Breast epithelium (tissue), 4 donors: ENCODE measurements around the gene APOL4. TPM values are rescaled to one million over a fixed set of nuclear protein-coding genes. Genes with fewer than 3 reads are reported as not detected.

Source experiments
- DNase-seq, 2 donors: peaks; one replicate each; pipeline ENCODE4 v3.0.0-alpha.2; 2019; ENCODE audit warnings: low spot score in 2 of 2
- H3K27ac ChIP-seq, 2 donors: fragments of 200-600 bp; sonication (generic) in 1 of 2; one replicate each; pipeline ENCODE4 v1.5.1; 2016 to 2019; ENCODE audit warnings: mild to moderate bottlenecking in 1 of 2
- H3K27me3 ChIP-seq, 2 donors: fragments of 200-600 bp; sonication (generic) in 1 of 2; one replicate each; pipeline versions ENCODE4 v1.5.1 to v1.6.0; 2017 to 2019; ENCODE audit warnings: control low read depth in 1 of 2, mild to moderate bottlenecking in 1 of 2
- H3K36me3 ChIP-seq: fragments of 200-600 bp; one replicate; pipeline ENCODE4 v1.5.1; 2019
- H3K4me1 ChIP-seq, 2 donors: fragments of 200-600 bp; sonication (generic); one replicate each; pipeline ENCODE4 v1.5.1; 2016 to 2019; ENCODE audit warnings: control low read depth in 1 of 2
- H3K4me3 ChIP-seq, 3 donors: fragments of 200-600 bp; sonication (generic); 1 replicate in 2 of 3; 2 replicates in 1 of 3; pipeline ENCODE4 v1.5.1; 2016 to 2019; ENCODE audit warnings: mild to moderate bottlenecking in 3 of 3, moderate library complexity in 2 of 3
- H3K9me3 ChIP-seq, 2 donors: fragments of 200-600 bp; sonication (generic) in 1 of 2; one replicate each; pipeline ENCODE4 v1.5.1; 2016 to 2019; ENCODE audit warnings: control low read depth in 1 of 2
- POLR2A ChIP-seq: fragments of 450-650 bp; IDR thresholded peaks from one replicate; pipeline ENCODE4 v1.6.1; 2016; ENCODE audit warnings: antibody characterized with exemption, mild to moderate bottlenecking, moderate library complexity
- POLR2AphosphoS5 ChIP-seq, 3 donors: sonication (generic); formaldehyde crosslinking; IDR thresholded peaks; one replicate each; pipeline ENCODE4 v1.6.1; 2017; ENCODE audit warnings: antibody characterized with exemption in 3 of 3
- intact Hi-C: fragments of 100-400 bp; cut with DNase I; formaldehyde crosslinking; loops from one replicate; pipeline ENCODE4 v1.15.1; 2023; ENCODE audit warnings: low total_unique reads
- total RNA-seq, 3 donors: library from RNA; depleted of rRNA; stranded (reverse); fragments of >200 nt; gene quantifications; one replicate each; pipeline ENCODE4 v1.1.0, GENCODE V29; 2016
- TF ChIP-seq, protein P1 (sequence below), 3 donors: fragments of 450-650 bp; IDR thresholded peaks; one replicate each; pipeline ENCODE4 v1.5.1; 2016 to 2017; ENCODE audit warnings: antibody characterized with exemption in 3 of 3, mild to moderate bottlenecking in 3 of 3, moderate library complexity in 3 of 3

The APOL4 gene
- total RNA-seq, 3 donors from 2014 or later = 4.9 to 41.3 (median 15.0) TPM

DNA sequence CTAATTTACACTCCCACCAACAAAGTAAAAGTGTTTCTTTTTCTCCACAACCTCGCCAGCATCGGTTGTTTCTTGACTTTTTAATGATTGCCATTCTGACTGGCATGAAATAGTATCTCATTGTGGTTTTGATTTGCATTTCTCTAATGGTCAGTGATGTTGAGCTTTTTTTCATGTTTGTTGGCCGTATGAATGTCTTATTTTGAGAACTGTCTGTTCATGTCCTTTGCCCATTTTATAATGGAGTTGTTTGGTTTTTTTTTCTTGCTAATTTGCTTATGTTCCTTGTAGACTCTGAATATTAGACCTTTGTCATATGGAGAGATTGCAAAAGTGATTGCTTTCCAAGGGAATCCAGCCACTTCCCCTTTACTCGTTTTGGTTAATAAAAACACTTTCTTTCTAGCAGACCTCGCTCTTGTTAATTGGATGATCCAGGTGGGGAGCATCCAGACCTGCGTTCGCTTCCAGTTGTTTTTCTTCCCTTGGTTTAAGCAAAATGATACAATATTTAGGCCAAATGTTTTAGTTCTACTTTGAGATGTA lies 17.1 kb upstream of the APOL4 start:
- Histone ChIP-seq H3K4me3 (no peak overlapping the region), H3K36me3 (no peaks in the 10 kb centered on the region), H3K27me3 (no peaks in the 10 kb centered on the region), H3K4me1 (no peaks in the 10 kb centered on the region), H3K9me3 (no peaks in the 10 kb centered on the region), H3K27ac (no peak overlapping the region)
- intact Hi-C loops = no loop called here
- DNase-seq = no peak
- TF ChIP-seq, protein P1, sequence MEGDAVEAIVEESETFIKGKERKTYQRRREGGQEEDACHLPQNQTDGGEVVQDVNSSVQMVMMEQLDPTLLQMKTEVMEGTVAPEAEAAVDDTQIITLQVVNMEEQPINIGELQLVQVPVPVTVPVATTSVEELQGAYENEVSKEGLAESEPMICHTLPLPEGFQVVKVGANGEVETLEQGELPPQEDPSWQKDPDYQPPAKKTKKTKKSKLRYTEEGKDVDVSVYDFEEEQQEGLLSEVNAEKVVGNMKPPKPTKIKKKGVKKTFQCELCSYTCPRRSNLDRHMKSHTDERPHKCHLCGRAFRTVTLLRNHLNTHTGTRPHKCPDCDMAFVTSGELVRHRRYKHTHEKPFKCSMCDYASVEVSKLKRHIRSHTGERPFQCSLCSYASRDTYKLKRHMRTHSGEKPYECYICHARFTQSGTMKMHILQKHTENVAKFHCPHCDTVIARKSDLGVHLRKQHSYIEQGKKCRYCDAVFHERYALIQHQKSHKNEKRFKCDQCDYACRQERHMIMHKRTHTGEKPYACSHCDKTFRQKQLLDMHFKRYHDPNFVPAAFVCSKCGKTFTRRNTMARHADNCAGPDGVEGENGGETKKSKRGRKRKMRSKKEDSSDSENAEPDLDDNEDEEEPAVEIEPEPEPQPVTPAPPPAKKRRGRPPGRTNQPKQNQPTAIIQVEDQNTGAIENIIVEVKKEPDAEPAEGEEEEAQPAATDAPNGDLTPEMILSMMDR (IDR thresholded peaks at IDR 0.05) = no peak
- TF ChIP-seq POLR2A (no peak), POLR2AphosphoS5 (IDR thresholded peaks at IDR 0.05) (no peak)

- H3K4me3 ChIP-seq = no peak overlapping the region
- no peaks in the 10 kb centered on the region for H3K27me3 ChIP-seq
- no peak for DNase-seq
- no peaks in the 10 kb centered on the region for H3K9me3 ChIP-seq
- intact Hi-C loops = no loop called here
- no peaks in the 10 kb centered on the region for H3K36me3 ChIP-seq
- H3K4me1 ChIP-seq = no peaks in the 10 kb centered on the region
- no peak overlapping the region for H3K27ac ChIP-seq
- TF ChIP-seq, protein P1 (IDR thresholded peaks at IDR 0.05) = no peak
- TF ChIP-seq POLR2AphosphoS5 (IDR thresholded peaks at IDR 0.05) (no peak), POLR2A (no peak)
Observed at GRCh38 chr22:36215981-36216380, 14.4 kb upstream of the APOL4 start.

GRCh38 chr22:36213586-36213985 lies 12.0 kb upstream of the APOL4 start:
- no peak overlapping the region for H3K4me3 ChIP-seq
- H3K27me3 ChIP-seq = no peaks in the 10 kb centered on the region
- H3K27ac ChIP-seq = no peak overlapping the region
- H3K36me3 ChIP-seq = no peaks in the 10 kb centered on the region
- DNase-seq = no peak
- no peak for TF ChIP-seq POLR2AphosphoS5 (IDR thresholded peaks at IDR 0.05)
- TF ChIP-seq, protein P1 (IDR thresholded peaks at IDR 0.05) = no peak
- TF ChIP-seq POLR2A = no peak
- no peaks in the 10 kb centered on the region for H3K9me3 ChIP-seq
- no peaks in the 10 kb centered on the region for H3K4me1 ChIP-seq
- intact Hi-C loops = no loop called here

- Histone ChIP-seq H3K27ac (no peak overlapping the region), H3K4me3 (no peak overlapping the region), H3K4me1 (no peaks in the 10 kb centered on the region), H3K9me3 (no peaks in the 10 kb centered on the region), H3K36me3 (no peaks in the 10 kb centered on the region), H3K27me3 (no peaks in the 10 kb centered on the region)
- DNase-seq = no peak
- intact Hi-C loops = no loop called here
- TF ChIP-seq POLR2AphosphoS5 (IDR thresholded peaks at IDR 0.05) (no peak), POLR2A (no peak)
- TF ChIP-seq, protein P1 (IDR thresholded peaks at IDR 0.05) = no peak
Observed at GRCh38 chr22:36212901-36213300, 11.3 kb upstream of the APOL4 start.

DNA sequence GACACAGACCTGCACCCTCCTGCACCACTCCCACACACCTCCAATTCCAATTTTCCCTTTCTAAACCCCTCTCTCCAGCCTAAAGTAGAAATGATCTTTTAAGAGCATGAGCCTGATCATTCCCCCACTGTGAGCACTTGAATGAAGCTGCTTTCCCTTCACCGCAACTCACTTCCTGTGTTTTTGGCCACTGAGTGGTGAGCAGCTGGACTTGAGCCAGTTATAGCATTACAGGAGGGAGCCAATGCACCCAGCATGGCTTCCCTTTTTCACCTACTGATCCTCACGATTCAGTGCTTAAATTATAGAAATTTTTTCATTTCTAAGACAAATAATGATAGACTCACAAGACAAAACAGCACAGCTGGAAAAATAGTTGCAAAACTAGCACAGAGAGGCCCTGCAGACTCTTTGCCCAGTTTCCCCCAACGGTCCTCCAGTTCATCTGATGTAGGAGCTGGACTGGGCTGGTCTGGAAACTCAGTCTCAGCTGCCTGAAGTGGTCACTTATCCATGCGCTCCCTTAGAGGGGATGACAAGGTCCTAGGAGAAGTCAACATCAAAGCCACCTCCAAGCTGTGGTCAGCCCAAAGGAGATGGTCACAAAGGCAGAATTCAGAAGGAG lies 9.7 kb upstream of the APOL4 start:
- no peak for TF ChIP-seq POLR2A
- no peak for TF ChIP-seq POLR2AphosphoS5 (IDR thresholded peaks at IDR 0.05)
- TF ChIP-seq, protein P1 (IDR thresholded peaks at IDR 0.05) = no peak
- DNase-seq = no peak
- intact Hi-C loops = no loop called here
- Histone ChIP-seq H3K9me3 (no peaks in the 10 kb centered on the region), H3K4me3 (no peak overlapping the region), H3K27me3 (no peaks in the 10 kb centered on the region), H3K27ac (no peak overlapping the region), H3K36me3 (no peaks in the 10 kb centered on the region), H3K4me1 (no peaks in the 10 kb centered on the region)
